VCaP (cell line): ENCODE results near the gene RNF8.
A peak's percentile ranks its signal among the peaks of the same experiment; 100 is the strongest.

ENCODE experiments used
- H3K27ac ChIP-seq: fragments of 450-650 bp; 2 replicates; pipeline ENCODE4 v1.5.1; 2017
- CTCF ChIP-seq: fragments of 450-650 bp; conservative IDR thresholded peaks from 2 replicates; pipeline ENCODE4 v1.5.1; 2017; ENCODE audit warnings: mild to moderate bottlenecking, moderate library complexity

Gene RNF8

GRCh38 chr6:37432916-37433656, 79.3 kb downstream of the RNF8 start, which contains the start of gene CMTR1:
Gene CMTR1 (plus strand): TSS chr6:37433221. CDS start chr6:37435630, 2,409 bp downstream.
- TF ChIP-seq CTCF = no peak
- H3K27ac ChIP-seq = peak within 1 kb of the TSS; percentile 78

- peak overlapping the region; percentile 78 for H3K27ac ChIP-seq
- TF ChIP-seq CTCF = no peak
Measured at GRCh38 chr6:37433657-37434271, 80.0 kb downstream of the RNF8 start.

- H3K27ac ChIP-seq = no peak overlapping the region
- TF ChIP-seq CTCF = no peak
Measured at GRCh38 chr6:37435373-37435772, 81.6 kb downstream of the RNF8 start.

GRCh38 chr6:37435816-37436215, 82.0 kb downstream of the RNF8 start:
- H3K27ac ChIP-seq = no peak overlapping the region
- TF ChIP-seq CTCF = 0 out of 2 replicates have a peak, but pooled peaks have one; percentile 6

- no peak overlapping the region for H3K27ac ChIP-seq
- no peak for TF ChIP-seq CTCF
Measured at GRCh38 chr6:37438930-37439329, 85.1 kb downstream of the RNF8 start.

GRCh38 chr6:37441651-37442050, 87.9 kb downstream of the RNF8 start:
- no peak for TF ChIP-seq CTCF

GRCh38 chr6:37442416-37443215, 88.8 kb downstream of the RNF8 start:
- H3K27ac ChIP-seq = peak overlapping the region; percentile 55
- no peak for TF ChIP-seq CTCF

More at GRCh38 chr6:37441651-37442050, 87.9 kb downstream of the RNF8 start:
- peak overlapping the region; percentile 55; the same call in 1 of the 2 replicates for H3K27ac ChIP-seq

GRCh38 chr6:37443216-37443542, 89.4 kb downstream of the RNF8 start:
- peak overlapping the region; percentile 55 for H3K27ac ChIP-seq
